WTC11 (cell line): ENCODE data around the gene SQOR. TPM values are rescaled to one million over a fixed set of nuclear protein-coding genes. Genes with fewer than 3 reads are reported as not detected.

Experiments used
- ATAC-seq: fragments of 200-7000 bp; cut with Tn5 transposase; 2 replicates; pipeline ENCODE4 v1.10.0; 2021; ENCODE audit warnings: mild to moderate bottlenecking, moderate library complexity
- CTCF ChIA-PET: fragments of 300-600 bp; sonication (Branson Sonifier 250); formaldehyde crosslinking; loops from one replicate; lab custom pipeline; 2021; ENCODE audit warnings: antibody characterized with exemption; lab: Charles Lee
- POLR2A ChIA-PET: fragments of 350-600 bp; sonication (Branson Sonifier 250); formaldehyde crosslinking; loops from one replicate; lab custom pipeline; 2021; ENCODE audit warnings: antibody characterized with exemption; lab: Charles Lee
- DNase-seq: peaks from one replicate; pipeline ENCODE4 v3.0.0; 2021; ENCODE audit warnings: low spot score
- H3K27ac Mint-ChIP-seq: 2 replicates; pipeline ENCODE4 v1.8.0; 2021; ENCODE audit warnings: mixed read lengths
- H3K27me3 Mint-ChIP-seq: 2 replicates; pipeline ENCODE4 v1.8.0; 2021; ENCODE audit warnings: low read depth, mild to moderate bottlenecking, moderate library complexity, mixed read lengths
- H3K36me3 Mint-ChIP-seq: 2 replicates; pipeline ENCODE4 v1.8.0; 2021; ENCODE audit warnings: mixed read lengths
- H3K4me1 Mint-ChIP-seq: 2 replicates; pipeline ENCODE4 v1.8.0; 2022; ENCODE audit warnings: mixed read lengths
- H3K4me3 Mint-ChIP-seq: 2 replicates; pipeline ENCODE4 v1.8.0; 2021; ENCODE audit warnings: mild to moderate bottlenecking, moderate library complexity, mixed read lengths
- H3K9me3 Mint-ChIP-seq: 2 replicates; pipeline ENCODE4 v1.8.0; 2021; ENCODE audit warnings: mixed read lengths
- CREM ChIP-seq: sonication (generic); formaldehyde crosslinking; IDR thresholded peaks from 2 replicates; pipeline ENCODE4 v1.8.1; 2022; ENCODE audit warnings: mild to moderate bottlenecking, missing genetic modification reagents, moderate library complexity
- ELF4 ChIP-seq: sonication (generic); formaldehyde crosslinking; IDR thresholded peaks from 2 replicates; pipeline ENCODE4 v1.8.1; 2022; ENCODE audit warnings: low read depth, mild to moderate bottlenecking, moderate library complexity, missing genetic modification reagents
- FOXJ3 ChIP-seq: sonication (generic); formaldehyde crosslinking; IDR thresholded peaks from 2 replicates; pipeline ENCODE4 v1.9.0; 2021; ENCODE audit warnings: missing genetic modification reagents, mild to moderate bottlenecking, borderline replicate concordance
- FOXK1 ChIP-seq: sonication (generic); formaldehyde crosslinking; IDR thresholded peaks from 2 replicates; pipeline ENCODE4 v1.8.0; 2022; ENCODE audit warnings: mild to moderate bottlenecking, moderate library complexity, missing genetic modification reagents
- JAZF1 ChIP-seq: fragments of 250-450 bp; sonication (Bioruptor Pico); IDR thresholded peaks from 2 replicates; pipeline ENCODE4 v1.9.0; 2021; ENCODE audit warnings: moderate library complexity, mild to moderate bottlenecking, inconsistent platforms
- MYBL2 ChIP-seq: sonication (generic); formaldehyde crosslinking; IDR thresholded peaks from 2 replicates; pipeline ENCODE4 v1.8.1; 2023; ENCODE audit warnings: mild to moderate bottlenecking, moderate library complexity, missing genetic modification reagents
- NFATC4 ChIP-seq: fragments of 250-450 bp; sonication (Bioruptor Pico); IDR thresholded peaks from 2 replicates; pipeline ENCODE4 v1.9.0; 2021; ENCODE audit warnings: mild to moderate bottlenecking
- SMAD3 ChIP-seq: sonication (generic); formaldehyde crosslinking; IDR thresholded peaks from 2 replicates; pipeline ENCODE4 v1.8.0; 2022; ENCODE audit warnings: missing genetic modification reagents, mild to moderate bottlenecking, borderline replicate concordance
- SP1 ChIP-seq: sonication (generic); formaldehyde crosslinking; conservative IDR thresholded peaks from 2 replicates; pipeline ENCODE4 v1.8.1; 2022; ENCODE audit warnings: missing genetic modification reagents
- TEAD1 ChIP-seq: sonication (generic); formaldehyde crosslinking; IDR thresholded peaks from 2 replicates; pipeline ENCODE4 v1.8.0; 2022; ENCODE audit warnings: mild to moderate bottlenecking, missing genetic modification reagents
- TP53 ChIP-seq: sonication (generic); formaldehyde crosslinking; IDR thresholded peaks from 2 replicates; pipeline ENCODE4 v1.8.1; 2023; ENCODE audit warnings: mild to moderate bottlenecking, missing genetic modification reagents
- USF1 ChIP-seq: sonication (generic); formaldehyde crosslinking; IDR thresholded peaks from 2 replicates; pipeline ENCODE4 v1.8.0; 2022; ENCODE audit warnings: mild to moderate bottlenecking, missing genetic modification reagents
- ZNF396 ChIP-seq: fragments of 250-450 bp; sonication (Bioruptor Pico); IDR thresholded peaks from 2 replicates; pipeline ENCODE4 v1.8.0; 2021; ENCODE audit warnings: mild to moderate bottlenecking, moderate library complexity, borderline replicate concordance
- ZNF423 ChIP-seq: fragments of 250-450 bp; sonication (Bioruptor Pico); IDR thresholded peaks from 2 replicates; pipeline ENCODE4 v2.1.2; 2022; ENCODE audit warnings: mild to moderate bottlenecking, moderate library complexity
- ZNF532 ChIP-seq: fragments of 250-450 bp; sonication (Bioruptor Pico); IDR thresholded peaks from 2 replicates; pipeline ENCODE4 v1.9.0; 2021; ENCODE audit warnings: mild to moderate bottlenecking, borderline replicate concordance
- total RNA-seq: library from RNA; stranded (reverse); gene quantifications from 3 replicates; pipeline ENCODE4 v1.2.3, GENCODE V29; 2021
- TF ChIP-seq, protein P1 (sequence below): sonication (generic); formaldehyde crosslinking; IDR thresholded peaks from 2 replicates; pipeline ENCODE4 v1.8.0; 2022; ENCODE audit warnings: mild to moderate bottlenecking, missing genetic modification reagents
- TF ChIP-seq, protein P2 (sequence below): sonication (generic); formaldehyde crosslinking; IDR thresholded peaks from 2 replicates; pipeline ENCODE4 v1.8.1; 2023; ENCODE audit warnings: mild to moderate bottlenecking, missing genetic modification reagents
- TF ChIP-seq, protein P3 (sequence below): sonication (generic); formaldehyde crosslinking; IDR thresholded peaks from 2 replicates; pipeline ENCODE4 v1.8.1; 2023; ENCODE audit warnings: mild to moderate bottlenecking, missing genetic modification reagents, moderate library complexity
- TF ChIP-seq, protein P4 (sequence below): sonication (generic); formaldehyde crosslinking; IDR thresholded peaks from 2 replicates; pipeline ENCODE4 v1.8.1; 2023; ENCODE audit warnings: mild to moderate bottlenecking, moderate library complexity, missing genetic modification reagents

The SQOR gene
- total RNA-seq, 1 experiment from 2014 or later = 0.72 TPM

- TF ChIP-seq ZNF532 = no peak
- TF ChIP-seq, all 79 proteins: peak for 0
Measured at GRCh38 chr15:45715528-45715927, 80.7 kb downstream of the SQOR start (continued).

GRCh38 chr15:45719490-45719889 is 84.7 kb downstream of the SQOR start:
- peaks cover 22% of the 10 kb centered on the region for H3K4me1 Mint-ChIP-seq
- no peak overlapping the region for H3K4me3 Mint-ChIP-seq
- no peak for DNase-seq
- ChIA-PET POLR2A (no interaction called here), CTCF (interaction anchor here (1.0 kb wide), 1 partner anchor 71 kb away, joined by 3 read pairs; no protein-coding TSS in a partner anchor)
- H3K9me3 Mint-ChIP-seq = peaks cover 11% of the 10 kb centered on the region
- ATAC-seq = peak; percentile 50
- no peaks in the 10 kb centered on the region for H3K36me3 Mint-ChIP-seq
- no peak for TF ChIP-seq TP53 (CRISPR knock-in tag)
- TF ChIP-seq FOXJ3 (CRISPR knock-in tag) = no peak
- TF ChIP-seq TEAD1 (CRISPR knock-in tag) = no peak
- TF ChIP-seq USF1 = no peak
- TF ChIP-seq FOXK1 (CRISPR knock-in tag) = no peak
- TF ChIP-seq, protein P1, sequence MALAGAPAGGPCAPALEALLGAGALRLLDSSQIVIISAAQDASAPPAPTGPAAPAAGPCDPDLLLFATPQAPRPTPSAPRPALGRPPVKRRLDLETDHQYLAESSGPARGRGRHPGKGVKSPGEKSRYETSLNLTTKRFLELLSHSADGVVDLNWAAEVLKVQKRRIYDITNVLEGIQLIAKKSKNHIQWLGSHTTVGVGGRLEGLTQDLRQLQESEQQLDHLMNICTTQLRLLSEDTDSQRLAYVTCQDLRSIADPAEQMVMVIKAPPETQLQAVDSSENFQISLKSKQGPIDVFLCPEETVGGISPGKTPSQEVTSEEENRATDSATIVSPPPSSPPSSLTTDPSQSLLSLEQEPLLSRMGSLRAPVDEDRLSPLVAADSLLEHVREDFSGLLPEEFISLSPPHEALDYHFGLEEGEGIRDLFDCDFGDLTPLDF (CRISPR knock-in tag) = no peak
- no peak for TF ChIP-seq NFATC4
- no peak for TF ChIP-seq MYBL2 (CRISPR knock-in tag)
- TF ChIP-seq ZNF423 (CRISPR knock-in tag) = no peak
- TF ChIP-seq, protein P2, sequence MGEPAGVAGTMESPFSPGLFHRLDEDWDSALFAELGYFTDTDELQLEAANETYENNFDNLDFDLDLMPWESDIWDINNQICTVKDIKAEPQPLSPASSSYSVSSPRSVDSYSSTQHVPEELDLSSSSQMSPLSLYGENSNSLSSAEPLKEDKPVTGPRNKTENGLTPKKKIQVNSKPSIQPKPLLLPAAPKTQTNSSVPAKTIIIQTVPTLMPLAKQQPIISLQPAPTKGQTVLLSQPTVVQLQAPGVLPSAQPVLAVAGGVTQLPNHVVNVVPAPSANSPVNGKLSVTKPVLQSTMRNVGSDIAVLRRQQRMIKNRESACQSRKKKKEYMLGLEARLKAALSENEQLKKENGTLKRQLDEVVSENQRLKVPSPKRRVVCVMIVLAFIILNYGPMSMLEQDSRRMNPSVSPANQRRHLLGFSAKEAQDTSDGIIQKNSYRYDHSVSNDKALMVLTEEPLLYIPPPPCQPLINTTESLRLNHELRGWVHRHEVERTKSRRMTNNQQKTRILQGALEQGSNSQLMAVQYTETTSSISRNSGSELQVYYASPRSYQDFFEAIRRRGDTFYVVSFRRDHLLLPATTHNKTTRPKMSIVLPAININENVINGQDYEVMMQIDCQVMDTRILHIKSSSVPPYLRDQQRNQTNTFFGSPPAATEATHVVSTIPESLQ (CRISPR knock-in tag) = no peak
- H3K27ac Mint-ChIP-seq = 0 out of 2 replicates have a peak overlapping the region, but pooled peaks have one; percentile 75
- H3K27me3 Mint-ChIP-seq = no peaks in the 10 kb centered on the region

GRCh38 chr15:45720183-45720582 is 85.4 kb downstream of the SQOR start:
- POLR2A ChIA-PET = no interaction called here
- ATAC-seq (no peak), DNase-seq (no peak)
- H3K9me3 Mint-ChIP-seq = peaks cover 11% of the 10 kb centered on the region
- H3K4me3 Mint-ChIP-seq = no peak overlapping the region
- no peak overlapping the region for H3K27ac Mint-ChIP-seq
- H3K4me1 Mint-ChIP-seq = peaks cover 22% of the 10 kb centered on the region
- no peak for TF ChIP-seq ELF4
- H3K27me3 Mint-ChIP-seq = no peaks in the 10 kb centered on the region
- no peaks in the 10 kb centered on the region for H3K36me3 Mint-ChIP-seq
- CTCF ChIA-PET = interaction anchor here (0.9 to 1.5 kb wide), 3 partner anchors 16 to 75 kb away, joined by 3 to 5 read pairs (median 3); no protein-coding TSS in a partner anchor

- POLR2A ChIA-PET = no interaction called here
- no peak for DNase-seq
- CTCF ChIA-PET = no interaction called here
- Mint-ChIP-seq H3K9me3 (no peaks in the 10 kb centered on the region), H3K36me3 (no peaks in the 10 kb centered on the region), H3K4me1 (peaks cover 17% of the 10 kb centered on the region), H3K27me3 (no peaks in the 10 kb centered on the region), H3K4me3 (no peak overlapping the region), H3K27ac (no peak overlapping the region)
- peak; percentile 71 for ATAC-seq
- no peak for TF ChIP-seq SP1 (CRISPR knock-in tag)
- TF ChIP-seq, protein P3, sequence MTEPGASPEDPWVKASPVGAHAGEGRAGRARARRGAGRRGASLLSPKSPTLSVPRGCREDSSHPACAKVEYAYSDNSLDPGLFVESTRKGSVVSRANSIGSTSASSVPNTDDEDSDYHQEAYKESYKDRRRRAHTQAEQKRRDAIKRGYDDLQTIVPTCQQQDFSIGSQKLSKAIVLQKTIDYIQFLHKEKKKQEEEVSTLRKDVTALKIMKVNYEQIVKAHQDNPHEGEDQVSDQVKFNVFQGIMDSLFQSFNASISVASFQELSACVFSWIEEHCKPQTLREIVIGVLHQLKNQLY (CRISPR knock-in tag) = no peak
- no peak for TF ChIP-seq FOXJ3 (CRISPR knock-in tag)
- no peak for TF ChIP-seq SMAD3 (CRISPR knock-in tag)
- TF ChIP-seq, protein P4, sequence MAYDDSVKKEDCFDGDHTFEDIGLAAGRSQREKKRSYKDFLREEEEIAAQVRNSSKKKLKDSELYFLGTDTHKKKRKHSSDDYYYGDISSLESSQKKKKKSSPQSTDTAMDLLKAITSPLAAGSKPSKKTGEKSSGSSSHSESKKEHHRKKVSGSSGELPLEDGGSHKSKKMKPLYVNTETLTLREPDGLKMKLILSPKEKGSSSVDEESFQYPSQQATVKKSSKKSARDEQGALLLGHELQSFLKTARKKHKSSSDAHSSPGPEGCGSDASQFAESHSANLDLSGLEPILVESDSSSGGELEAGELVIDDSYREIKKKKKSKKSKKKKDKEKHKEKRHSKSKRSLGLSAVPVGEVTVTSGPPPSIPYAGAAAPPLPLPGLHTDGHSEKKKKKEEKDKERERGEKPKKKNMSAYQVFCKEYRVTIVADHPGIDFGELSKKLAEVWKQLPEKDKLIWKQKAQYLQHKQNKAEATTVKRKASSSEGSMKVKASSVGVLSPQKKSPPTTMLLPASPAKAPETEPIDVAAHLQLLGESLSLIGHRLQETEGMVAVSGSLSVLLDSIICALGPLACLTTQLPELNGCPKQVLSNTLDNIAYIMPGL (CRISPR knock-in tag) = no peak
- TF ChIP-seq ZNF396 (CRISPR knock-in tag) = no peak
- no peak for TF ChIP-seq ELF4
- no peak for TF ChIP-seq JAZF1 (CRISPR knock-in tag)
- TF ChIP-seq CREM = no peak
Measured at GRCh38 chr15:45728641-45729040, 93.8 kb downstream of the SQOR start.
